Testis (tissue), 3 donors: ENCODE results near the gene ELMO3. TPM values are rescaled to one million over a fixed set of nuclear protein-coding genes. Genes with fewer than 3 reads are reported as not detected.

Experiments
- DNase-seq: peaks from one replicate; pipeline ENCODE4 v3.0.0-alpha.2; 2019
- H3K27ac ChIP-seq, 2 donors: fragments of 200-600 bp; sonication (generic); one replicate each; pipeline ENCODE4 v1.5.1; 2019
- H3K27me3 ChIP-seq: fragments of 200-600 bp; sonication (generic); one replicate; pipeline ENCODE4 v1.5.1; 2019
- H3K36me3 ChIP-seq: fragments of 200-600 bp; sonication (generic); one replicate; pipeline ENCODE4 v1.5.1; 2017; ENCODE audit warnings: low read depth; ENCODE audit errors: missing control alignments
- H3K4me1 ChIP-seq: fragments of 200-600 bp; sonication (generic); one replicate; pipeline ENCODE4 v1.5.1; 2019
- H3K4me3 ChIP-seq, 2 donors: fragments of 200-600 bp; sonication (generic); one replicate each; pipeline ENCODE4 v1.5.1; 2017 to 2019
- H3K9me3 ChIP-seq: fragments of 200-600 bp; sonication (generic); one replicate; pipeline ENCODE4 v1.5.1; 2017
- POLR2A ChIP-seq: fragments of 450-650 bp; IDR thresholded peaks from one replicate; pipeline ENCODE4 v1.6.1; 2017; ENCODE audit warnings: antibody characterized with exemption, mild to moderate bottlenecking, moderate library complexity
- WGBS, 2 donors: methylation state at CpG; one replicate each; pipeline ENCODE4 v1.1.5; 2018; 5-methylcytosine and 5-hydroxymethylcytosine counted together
- intact Hi-C: fragments of 100-400 bp; cut with DNase I; formaldehyde crosslinking; loops from one replicate; pipeline ENCODE4 v1.15.1; 2023; ENCODE audit warnings: low total_unique reads
- polyA plus RNA-seq: library from polyadenylated mRNA; stranded (reverse); fragments of 350-450 nt; fragmentation: Illumina TruSeq; extraction: RNeasy Lipid Tissue Mini Kit (QIAGEN cat#74804); gene quantifications from one replicate; pipeline ENCODE4 v1.2.3, GENCODE V29; 2014; ENCODE audit warnings: low read depth, low replicate concordance; ENCODE audit not compliant: insufficient read depth
- total RNA-seq, 2 donors: library from RNA; depleted of rRNA; stranded (reverse); fragments of >200 nt; gene quantifications; one replicate each; pipeline ENCODE4 v1.2.3, GENCODE V29; 2016
- TF ChIP-seq, protein P1 (sequence below), 3 experiments: fragments of 450-650 bp in 2 of 3; fragments of 200-600 bp in 1 of 3; sonication (generic) in 1 of 3; IDR thresholded peaks; one replicate each; pipeline ENCODE4 v1.5.1; 2016 to 2019; ENCODE audit warnings: antibody characterized with exemption in 3 of 3, mild to moderate bottlenecking in 2 of 3, moderate library complexity in 1 of 3

ELMO3 gene
- total and polyA plus RNA-seq, 3 donors from 2014 or later, result 9.3 to 22.2 (median 10.5) TPM

DNA sequence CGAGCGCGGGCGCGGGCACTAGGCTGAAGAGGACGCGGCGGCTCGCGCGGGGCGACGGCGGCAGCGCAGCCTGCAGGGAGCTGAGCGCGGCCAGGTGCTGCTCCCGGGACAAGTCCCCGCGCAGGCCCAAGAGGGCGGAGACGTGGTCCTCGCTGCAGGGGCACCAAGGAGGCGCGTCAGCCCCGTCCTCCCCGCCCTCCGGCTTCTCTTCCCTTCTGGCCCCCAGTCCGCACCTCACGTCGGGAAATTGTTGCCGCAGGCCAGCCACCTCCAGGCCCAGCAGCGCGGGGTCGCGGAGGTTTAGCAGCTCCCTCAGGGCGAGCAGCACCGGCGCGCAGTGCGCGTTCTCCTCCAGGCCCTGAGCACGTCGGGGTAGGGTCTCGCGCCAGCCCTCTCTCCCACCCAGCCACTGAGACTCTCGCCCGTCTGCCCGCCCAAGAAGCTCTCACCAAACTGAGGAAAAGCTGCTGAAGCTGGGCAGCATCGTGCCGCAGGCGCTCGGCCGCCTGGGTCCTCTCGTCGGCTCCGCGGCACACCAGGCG, 14.4 kb upstream of the ELMO3 start:
- WGBS, 2 donors, result 2 to 5% methylated on average over 40 to 57 of the region's 59 CpGs
- H3K36me3 ChIP-seq, result no peaks in the 10 kb centered on the region
- peaks cover 29% of the 10 kb centered on the region for H3K4me1 ChIP-seq
- TF ChIP-seq POLR2A, result no peak
- TF ChIP-seq, protein P1, sequence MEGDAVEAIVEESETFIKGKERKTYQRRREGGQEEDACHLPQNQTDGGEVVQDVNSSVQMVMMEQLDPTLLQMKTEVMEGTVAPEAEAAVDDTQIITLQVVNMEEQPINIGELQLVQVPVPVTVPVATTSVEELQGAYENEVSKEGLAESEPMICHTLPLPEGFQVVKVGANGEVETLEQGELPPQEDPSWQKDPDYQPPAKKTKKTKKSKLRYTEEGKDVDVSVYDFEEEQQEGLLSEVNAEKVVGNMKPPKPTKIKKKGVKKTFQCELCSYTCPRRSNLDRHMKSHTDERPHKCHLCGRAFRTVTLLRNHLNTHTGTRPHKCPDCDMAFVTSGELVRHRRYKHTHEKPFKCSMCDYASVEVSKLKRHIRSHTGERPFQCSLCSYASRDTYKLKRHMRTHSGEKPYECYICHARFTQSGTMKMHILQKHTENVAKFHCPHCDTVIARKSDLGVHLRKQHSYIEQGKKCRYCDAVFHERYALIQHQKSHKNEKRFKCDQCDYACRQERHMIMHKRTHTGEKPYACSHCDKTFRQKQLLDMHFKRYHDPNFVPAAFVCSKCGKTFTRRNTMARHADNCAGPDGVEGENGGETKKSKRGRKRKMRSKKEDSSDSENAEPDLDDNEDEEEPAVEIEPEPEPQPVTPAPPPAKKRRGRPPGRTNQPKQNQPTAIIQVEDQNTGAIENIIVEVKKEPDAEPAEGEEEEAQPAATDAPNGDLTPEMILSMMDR (IDR thresholded peaks at IDR 0.05), result no peak
- no peak for DNase-seq
- H3K9me3 ChIP-seq, result no peaks in the 10 kb centered on the region
- no peaks in the 10 kb centered on the region for H3K27me3 ChIP-seq
- H3K27ac ChIP-seq, result peak overlapping the region; percentile 98 to 99
- peak overlapping the region; percentile 64 to 81 for H3K4me3 ChIP-seq
- intact Hi-C loops, result no loop called here

GRCh38 chr16:67184995-67185650, 13.8 kb upstream of the ELMO3 start:
- H3K4me3 ChIP-seq, result peak overlapping the region; percentile 64 to 81
- peak; percentile 95 for DNase-seq
- peaks cover 32% of the 10 kb centered on the region for H3K4me1 ChIP-seq
- peak overlapping the region; percentile 98 to 99 for H3K27ac ChIP-seq
- TF ChIP-seq POLR2A, result no peak
- TF ChIP-seq, protein P1 (IDR thresholded peaks at IDR 0.05), result peak; percentile 77 to 81 (median 80)
- H3K9me3 ChIP-seq, result no peaks in the 10 kb centered on the region
- no peaks in the 10 kb centered on the region for H3K27me3 ChIP-seq
- WGBS, 2 donors, result 6 to 7% methylated on average over 18 to 41 of the region's 43 CpGs
- intact Hi-C loops, result no loop called here
- H3K36me3 ChIP-seq, result no peaks in the 10 kb centered on the region

GRCh38 chr16:67185651-67186134, 13.2 kb upstream of the ELMO3 start:
- H3K9me3 ChIP-seq, result no peaks in the 10 kb centered on the region
- H3K4me3 ChIP-seq, result peak overlapping the region in 1 of 2 donors; percentile 81
- WGBS, 2 donors, result 4 to 6% methylated on average over 12 of the region's 12 CpGs
- no peaks in the 10 kb centered on the region for H3K36me3 ChIP-seq
- no peak for DNase-seq
- H3K27me3 ChIP-seq, result no peaks in the 10 kb centered on the region
- peak overlapping the region; percentile 98 to 99 for H3K27ac ChIP-seq
- TF ChIP-seq, protein P1 (IDR thresholded peaks at IDR 0.05), result no peak
- TF ChIP-seq POLR2A, result no peak
- intact Hi-C loops, result no loop called here
- H3K4me1 ChIP-seq, result peaks cover 34% of the 10 kb centered on the region

DNA sequence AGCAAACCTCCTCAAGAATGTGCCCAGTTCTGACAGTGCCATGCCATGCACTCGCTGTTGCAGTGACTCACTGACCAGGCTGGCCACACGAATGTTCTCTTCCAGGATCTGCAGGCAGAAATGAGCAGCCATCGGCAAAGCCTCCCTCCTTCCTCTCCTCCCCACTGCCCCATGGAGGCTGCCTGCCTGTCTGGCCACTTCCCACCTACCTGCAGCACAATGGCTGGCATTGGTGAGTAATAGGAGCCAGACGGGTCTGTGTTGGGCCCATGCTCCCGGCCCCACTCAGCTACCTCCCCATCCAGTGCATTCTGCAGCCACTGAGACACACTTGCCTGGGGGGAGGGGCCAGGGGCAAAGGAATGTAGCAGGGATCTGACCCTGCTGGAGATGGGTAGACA, 12.4 kb upstream of the ELMO3 start:
- TF ChIP-seq POLR2A, result no peak
- TF ChIP-seq, protein P1 (IDR thresholded peaks at IDR 0.05), result no peak
- no peaks in the 10 kb centered on the region for H3K9me3 ChIP-seq
- WGBS, 2 donors, result 47 to 69% methylated on average over 3 to 5 of the region's 5 CpGs
- H3K27ac ChIP-seq, result no peak overlapping the region
- H3K4me3 ChIP-seq, result no peak overlapping the region
- no peaks in the 10 kb centered on the region for H3K36me3 ChIP-seq
- intact Hi-C loops, result no loop called here
- H3K4me1 ChIP-seq, result peaks cover 40% of the 10 kb centered on the region
- DNase-seq, result no peak
- H3K27me3 ChIP-seq, result no peaks in the 10 kb centered on the region
